T-helper 2 cell treated with Interferon-gamma antibody and Interleukin-4, amounts not matched to agents 100 ng/mL and 5 ng/mL, for 36 hours (primary cell): Measurements from ENCODE around the gene UBL4A. TPM values are rescaled to one million over a fixed set of nuclear protein-coding genes. Genes with fewer than 3 reads are reported as not detected.

ENCODE experiments used
- intact Hi-C: fragments of 100-400 bp; cut with micrococcal nuclease; formaldehyde crosslinking; loops from one replicate; pipeline ENCODE4 v1.15.1; 2023
- total RNA-seq: library from RNA; stranded (reverse); gene quantifications from 2 replicates; pipeline ENCODE4 v1.2.3, GENCODE V29; 2022

The UBL4A gene
- total RNA-seq, 1 donor from 2014 or later = 43.7 TPM

- intact Hi-C loops = no loop called here
These were observed 1.9 kb downstream of the UBL4A start for GRCh38 chrX:154484255-154485149.

- intact Hi-C loops = no loop called here
These were observed 3.1 kb downstream of the UBL4A start for GRCh38 chrX:154483325-154483724.

GRCh38 chrX:154482786-154483185, 3.6 kb downstream of the UBL4A start:
- intact Hi-C loops = no loop called here

GRCh38 chrX:154481911-154482601, 4.4 kb downstream of the UBL4A start:
- intact Hi-C loops = no loop called here

- intact Hi-C loops = no loop called here
These were observed 5.2 kb downstream of the UBL4A start for GRCh38 chrX:154481195-154481594.

GRCh38 chrX:154478728-154479622, 7.4 kb downstream of the UBL4A start, which contains the start of gene LAGE3:
Gene LAGE3, minus strand, starts transcription at chrX:154479281. Its CDS starts 366 bp downstream, at chrX:154478915.
- intact Hi-C loops = loop anchor here (1.0 to 5.0 kb wide), 5 partner anchors 11 to 757 kb away; partner anchors contain the start of genes ABCD1, BCAP31, FAM50A and IKBKG

- intact Hi-C loops = loop anchor here (5.0 kb wide), 3 partner anchors 36 to 756 kb away; partner anchors contain the start of genes ABCD1, BCAP31, FAM50A and TAFAZZIN
These were observed 8.4 kb downstream of the UBL4A start for GRCh38 chrX:154477891-154478477.

GRCh38 chrX:154476821-154477220, 9.6 kb downstream of the UBL4A start:
- intact Hi-C loops = loop anchor here (5.0 kb wide), 3 partner anchors 35 to 755 kb away; partner anchors contain the start of genes ABCD1, BCAP31, FAM50A and TAFAZZIN

GRCh38 chrX:154473683-154474082, 12.7 kb downstream of the UBL4A start:
- intact Hi-C loops = no loop called here

- intact Hi-C loops = no loop called here
These were observed 13.5 kb downstream of the UBL4A start for GRCh38 chrX:154472685-154473632.

- intact Hi-C loops = no loop called here
These were observed 14.4 kb downstream of the UBL4A start for GRCh38 chrX:154471839-154472684.

GRCh38 chrX:154470914-154471568, 15.4 kb downstream of the UBL4A start:
- intact Hi-C loops = no loop called here

- intact Hi-C loops = no loop called here
These were observed 16.0 kb downstream of the UBL4A start for GRCh38 chrX:154470434-154470833.

GRCh38 chrX:154469880-154470279, 16.5 kb downstream of the UBL4A start:
- intact Hi-C loops = no loop called here

GRCh38 chrX:154469114-154469513, 17.3 kb downstream of the UBL4A start:
- intact Hi-C loops = no loop called here

- intact Hi-C loops = no loop called here
These were observed 18.2 kb downstream of the UBL4A start for GRCh38 chrX:154468217-154468616.

GRCh38 chrX:154467556-154467955, 18.9 kb downstream of the UBL4A start:
- intact Hi-C loops = no loop called here

GRCh38 chrX:154466907-154467306, 19.5 kb downstream of the UBL4A start:
- intact Hi-C loops = no loop called here
